Uterus (tissue), 4 donors: ENCODE measurements around the gene USP44. TPM values are rescaled to one million over a fixed set of nuclear protein-coding genes. Genes with fewer than 3 reads are reported as not detected.
"Not testable (repeated sequence)": the region's sequence is repeated elsewhere in the genome, so short reads cannot be mapped to it uniquely, and the experiment has no call there.

Experiments used
- DNase-seq, 2 donors: peaks; one replicate each; pipeline ENCODE4 v3.0.0-alpha.2; 2019 to 2020
- H3K27ac ChIP-seq, 2 donors: fragments of 200-600 bp; sonication (generic); 1 replicate in 1 of 2; 2 replicates in 1 of 2; pipeline ENCODE4 v1.5.1; 2016 to 2018
- H3K27me3 ChIP-seq, 2 donors: fragments of 200-600 bp; sonication (generic); one replicate each; pipeline ENCODE4 v1.5.1; 2018 to 2019; ENCODE audit warnings: control low read depth in 1 of 2
- H3K36me3 ChIP-seq, 2 donors: fragments of 200-600 bp; sonication (generic); one replicate each; pipeline ENCODE4 v1.5.1; 2019; ENCODE audit warnings: control low read depth in 1 of 2
- H3K4me1 ChIP-seq, 2 donors: fragments of 200-600 bp; sonication (generic); one replicate each; pipeline ENCODE4 v1.5.1; 2018 to 2019; ENCODE audit warnings: control low read depth in 1 of 2
- H3K4me3 ChIP-seq, 2 donors: fragments of 200-600 bp; sonication (generic); 1 replicate in 1 of 2; 2 replicates in 1 of 2; pipeline ENCODE4 v1.5.1; 2018 to 2019; ENCODE audit warnings: mild to moderate bottlenecking in 1 of 2
- H3K9me3 ChIP-seq, 2 donors: fragments of 200-600 bp; sonication (generic); one replicate each; pipeline ENCODE4 v1.5.1; 2019; ENCODE audit warnings: control low read depth in 1 of 2
- CTCF ChIP-seq, 4 experiments: fragments of 200-600 bp in 2 of 4; fragments of 450-650 bp in 2 of 4; sonication (generic) in 2 of 4; IDR thresholded peaks; one replicate each; pipeline ENCODE4 v1.5.1; 2016 to 2019; ENCODE audit warnings: antibody characterized with exemption in 4 of 4, mild to moderate bottlenecking in 2 of 4, moderate library complexity in 1 of 4
- POLR2A ChIP-seq, 2 donors: fragments of 450-650 bp; IDR thresholded peaks; one replicate each; pipeline ENCODE4 v1.6.1; 2016; ENCODE audit warnings: antibody characterized with exemption in 2 of 2, mild to moderate bottlenecking in 1 of 2, moderate library complexity in 1 of 2
- intact Hi-C: fragments of 100-400 bp; cut with DNase I; formaldehyde crosslinking; loops from one replicate; pipeline ENCODE4 v1.15.1; 2023; ENCODE audit warnings: low total_unique reads
- total RNA-seq, 4 donors: library from RNA; depleted of rRNA in 3 of 4; stranded (reverse); fragments of >200 nt in 3 of 4; gene quantifications; one replicate each; pipeline versions ENCODE4 v1.1.0 to v1.2.4, GENCODE V29; 2014 to 2023
- donor health status: DM: yes; HTN: yes; CAD: no.

Gene USP44
- total RNA-seq, 4 donors from 2014 or later: 2.6 to 7.7 (median 5.0) TPM

GRCh38 chr12:95495433-95495832 is 55.8 kb downstream of the USP44 start:
- Histone ChIP-seq H3K4me1 (no peaks in the 10 kb centered on the region), H3K9me3 (no peaks in the 10 kb centered on the region), H3K27me3 (no peaks in the 10 kb centered on the region), H3K36me3 (no peaks in the 10 kb centered on the region), H3K4me3 (no peak overlapping the region), H3K27ac (no peak overlapping the region)
- intact Hi-C loops: no loop called here
- DNase-seq: no peak
- no peak for TF ChIP-seq POLR2A (IDR thresholded peaks at IDR 0.05)
- no peak for TF ChIP-seq CTCF (IDR thresholded peaks at IDR 0.05)

GRCh38 chr12:95494888-95495287 is 56.4 kb downstream of the USP44 start:
- intact Hi-C loops: no loop called here
- TF ChIP-seq CTCF (IDR thresholded peaks at IDR 0.05): no peak
- no peak for TF ChIP-seq POLR2A (IDR thresholded peaks at IDR 0.05)
- H3K4me1 ChIP-seq: no peaks in the 10 kb centered on the region
- H3K36me3 ChIP-seq: no peaks in the 10 kb centered on the region
- no peaks in the 10 kb centered on the region for H3K27me3 ChIP-seq
- no peaks in the 10 kb centered on the region for H3K9me3 ChIP-seq
- H3K4me3 ChIP-seq: no peak overlapping the region
- no peak for DNase-seq
- no peak overlapping the region for H3K27ac ChIP-seq

- Histone ChIP-seq H3K27me3 (no peaks in the 10 kb centered on the region), H3K36me3 (no peaks in the 10 kb centered on the region), H3K27ac (no peak overlapping the region), H3K9me3 (no peaks in the 10 kb centered on the region), H3K4me3 (no peak overlapping the region), H3K4me1 (no peaks in the 10 kb centered on the region)
- intact Hi-C loops: no loop called here
- no peak for DNase-seq
- TF ChIP-seq POLR2A (IDR thresholded peaks at IDR 0.05): no peak
- no peak for TF ChIP-seq CTCF (IDR thresholded peaks at IDR 0.05)
These were observed 58.8 kb downstream of the USP44 start for GRCh38 chr12:95492462-95492861.

- intact Hi-C loops: no loop called here
- Histone ChIP-seq H3K27ac (no peak overlapping the region), H3K27me3 (no peaks in the 10 kb centered on the region), H3K4me3 (no peak overlapping the region), H3K36me3 (no peaks in the 10 kb centered on the region), H3K9me3 (no peaks in the 10 kb centered on the region), H3K4me1 (peaks cover 0 to 3% of the 10 kb centered on the region in 2 donors)
- TF ChIP-seq CTCF (IDR thresholded peaks at IDR 0.05) (no peak), POLR2A (IDR thresholded peaks at IDR 0.05) (no peak)
- no peak for DNase-seq
These were observed 64.3 kb downstream of the USP44 start for GRCh38 chr12:95487024-95487423.

- Histone ChIP-seq H3K4me1 (peaks cover 0 to 3% of the 10 kb centered on the region in 2 donors), H3K9me3 (no peaks in the 10 kb centered on the region), H3K36me3 (no peaks in the 10 kb centered on the region), H3K27me3 (no peaks in the 10 kb centered on the region), H3K4me3 (no peak overlapping the region), H3K27ac (peak overlapping the region in 1 of 2 donors; percentile 1)
- TF ChIP-seq CTCF (IDR thresholded peaks at IDR 0.05) (no peak), POLR2A (IDR thresholded peaks at IDR 0.05) (no peak)
- intact Hi-C loops: no loop called here
- DNase-seq: no peak
These were observed 66.8 kb downstream of the USP44 start for GRCh38 chr12:95484524-95484923.

GRCh38 chr12:95482564-95482963 is 68.7 kb downstream of the USP44 start:
- DNase-seq, H3K27ac ChIP-seq, H3K9me3 ChIP-seq, intact Hi-C loops, H3K36me3 ChIP-seq, H3K27me3 ChIP-seq, H3K4me3 ChIP-seq, H3K4me1 ChIP-seq: not testable (repeated sequence)
